NCI-H2196 (cell line): ENCODE results near the gene PDX1.
A peak's percentile ranks its signal among the peaks of the same experiment; 100 is the strongest.

Source experiments
- DNase-seq: peaks from one replicate; lab custom pipeline; 2025; ENCODE audit not compliant: unreplicated experiment; lab: John Stamatoyannopoulos, UW

The PDX1 gene

GRCh38 chr13:27921961-27922882 lies 2.4 kb downstream of the PDX1 start:
- no peak for DNase-seq

GRCh38 chr13:27922883-27923612 lies 3.2 kb downstream of the PDX1 start:
- DNase-seq: no peak

- DNase-seq: no peak
These were observed 4.2 kb downstream of the PDX1 start for GRCh38 chr13:27923794-27924528.

- no peak for DNase-seq
These were observed 4.8 kb downstream of the PDX1 start for GRCh38 chr13:27924529-27925141.

- DNase-seq: no peak
These were observed 5.6 kb downstream of the PDX1 start for GRCh38 chr13:27925220-27925991.

GRCh38 chr13:27926644-27927434 lies 7.0 kb downstream of the PDX1 start:
- DNase-seq: no peak

GRCh38 chr13:27927444-27928352 lies 7.9 kb downstream of the PDX1 start:
- no peak for DNase-seq

- DNase-seq: no peak
These were observed 8.6 kb downstream of the PDX1 start for GRCh38 chr13:27928353-27928804.

GRCh38 chr13:27928805-27929753 lies 9.3 kb downstream of the PDX1 start:
- no peak for DNase-seq

GRCh38 chr13:27929868-27930267 lies 10.1 kb downstream of the PDX1 start:
- no peak for DNase-seq

GRCh38 chr13:27933118-27933517 lies 13.3 kb downstream of the PDX1 start:
- DNase-seq: no peak

- DNase-seq: no peak
These were observed 14.0 kb downstream of the PDX1 start for GRCh38 chr13:27933580-27934328.

- no peak for DNase-seq
These were observed 23.2 kb downstream of the PDX1 start for GRCh38 chr13:27942972-27943371.

- DNase-seq: no peak
These were observed 33.3 kb downstream of the PDX1 start for GRCh38 chr13:27952876-27953675.

GRCh38 chr13:27953676-27954405 lies 34.0 kb downstream of the PDX1 start:
- peak; percentile 63 for DNase-seq
